Liver (tissue), 9 donors: ENCODE results near the gene PDGFB. TPM values are rescaled to one million over a fixed set of nuclear protein-coding genes. Genes with fewer than 3 reads are reported as not detected.
A peak's percentile ranks its signal among the peaks of the same experiment; 100 is the strongest.

Source experiments
- DNase-seq: peaks from one replicate; pipeline ENCODE4 v3.0.0-alpha.2; 2017; ENCODE audit warnings: low spot score
- H3K27ac ChIP-seq, 2 donors: one replicate each; pipeline ENCODE4 v1.7.0; 2013; ENCODE audit warnings: inconsistent platforms in 2 of 2, low read length in 2 of 2, control low read depth in 1 of 2, low read depth in 1 of 2, mild to moderate bottlenecking in 1 of 2
- H3K27me3 ChIP-seq, 4 donors: one replicate each; pipeline versions ENCODE4 v1.6.1 to v1.7.0; 2013; ENCODE audit warnings: low read length in 3 of 4, inconsistent platforms in 1 of 4, mild to moderate bottlenecking in 1 of 4, moderate library complexity in 1 of 4; ENCODE audit not compliant: control insufficient read depth in 4 of 4, insufficient read depth in 4 of 4
- H3K36me3 ChIP-seq, 4 donors: one replicate each; pipeline versions ENCODE4 v1.6.1 to v1.7.0; 2013; ENCODE audit warnings: low read length in 3 of 4, mild to moderate bottlenecking in 3 of 4, low read depth in 1 of 4, moderate library complexity in 1 of 4; ENCODE audit not compliant: control insufficient read depth in 4 of 4, insufficient read depth in 3 of 4
- H3K4me1 ChIP-seq, 4 donors: one replicate each; pipeline versions ENCODE4 v1.6.1 to v1.7.0; 2013; ENCODE audit warnings: low read length in 3 of 4, mild to moderate bottlenecking in 3 of 4, moderate library complexity in 1 of 4; ENCODE audit not compliant: control insufficient read depth in 4 of 4, insufficient read depth in 4 of 4
- H3K4me3 ChIP-seq, 3 donors: one replicate each; pipeline versions ENCODE4 v1.6.1 to v1.7.0; 2013; ENCODE audit warnings: low read length in 3 of 3, control low read depth in 1 of 3, low read depth in 1 of 3, mild to moderate bottlenecking in 1 of 3
- H3K9ac ChIP-seq, 2 donors: one replicate each; pipeline ENCODE4 v1.7.0; 2013; ENCODE audit warnings: low read length in 2 of 2, mild to moderate bottlenecking in 2 of 2, moderate library complexity in 2 of 2, control low read depth in 1 of 2, low read depth in 1 of 2
- H3K9me3 ChIP-seq, 4 donors: one replicate each; pipeline versions ENCODE4 v1.6.1 to v1.7.0; 2013; ENCODE audit warnings: low read length in 3 of 4; ENCODE audit not compliant: control insufficient read depth in 4 of 4
- EGR1 ChIP-seq, 2 donors: IDR thresholded peaks; 2 replicates each; pipeline ENCODE4 v1.6.1; 2016 to 2018; ENCODE audit warnings: antibody characterized with exemption in 2 of 2, low read depth in 2 of 2
- FOXA1 ChIP-seq: IDR thresholded peaks from 2 replicates; pipeline ENCODE4 v1.6.1; 2016; ENCODE audit warnings: antibody characterized with exemption
- FOXA2 ChIP-seq: IDR thresholded peaks from 2 replicates; pipeline ENCODE4 v1.6.1; 2016; ENCODE audit warnings: antibody characterized with exemption
- GABPA ChIP-seq, 2 donors: IDR thresholded peaks in 1 of 2; conservative IDR thresholded peaks in 1 of 2; 2 replicates each; pipeline ENCODE4 v1.6.1; 2016; ENCODE audit warnings: antibody characterized with exemption in 2 of 2, mild to moderate bottlenecking in 1 of 2, moderate library complexity in 1 of 2
- HNF4A ChIP-seq, 2 donors: conservative IDR thresholded peaks; 2 replicates each; pipeline ENCODE4 v1.6.1; 2016; ENCODE audit warnings: antibody characterized with exemption in 2 of 2, mild to moderate bottlenecking in 2 of 2
- HNF4G ChIP-seq: IDR thresholded peaks from 2 replicates; pipeline ENCODE4 v1.6.1; 2016; ENCODE audit warnings: antibody characterized with exemption
- JUND ChIP-seq, 2 donors: IDR thresholded peaks; 2 replicates each; pipeline ENCODE4 v1.6.1; 2016; ENCODE audit warnings: antibody characterized with exemption in 2 of 2
- RAD21 ChIP-seq, 2 donors: IDR thresholded peaks; 2 replicates each; pipeline ENCODE4 v1.6.1; 2016; ENCODE audit warnings: antibody characterized with exemption in 2 of 2, mild to moderate bottlenecking in 2 of 2
- RXRA ChIP-seq, 2 donors: IDR thresholded peaks; 2 replicates each; pipeline ENCODE4 v1.6.1; 2017 to 2018; ENCODE audit warnings: antibody characterized with exemption in 2 of 2, mild to moderate bottlenecking in 1 of 2
- SP1 ChIP-seq: IDR thresholded peaks from 2 replicates; pipeline ENCODE4 v1.6.1; 2018; ENCODE audit warnings: antibody characterized with exemption, mild to moderate bottlenecking
- TAF1 ChIP-seq: conservative IDR thresholded peaks from 2 replicates; pipeline ENCODE4 v1.6.1; 2016; ENCODE audit warnings: antibody characterized with exemption, mild to moderate bottlenecking
- YY1 ChIP-seq: IDR thresholded peaks from 2 replicates; pipeline ENCODE4 v1.6.1; 2016; ENCODE audit warnings: antibody characterized with exemption, mild to moderate bottlenecking
- WGBS: extraction: QIAGEN DNeasy Blood & Tissue Kit; methylation state at CpG from one replicate; pipeline ENCODE4 v1.1.7; 2013; 5-methylcytosine and 5-hydroxymethylcytosine counted together
- polyA plus RNA-seq, 2 donors: library from polyadenylated mRNA; stranded (reverse) in 1 of 2; unstranded in 1 of 2; fragments of 200-250 nt in 1 of 2; fragments of >200 nt in 1 of 2; fragmentation: Nextera tagmentation in 1 of 2; extraction: Ambion mirVana in 1 of 2; gene quantifications; one replicate each; pipeline versions ENCODE4 v1.2.1 to v1.2.3, GENCODE V29; 2013 to 2015
- total RNA-seq, 2 donors: library from RNA; depleted of rRNA; stranded (reverse); fragments of >200 nt; gene quantifications; one replicate each; pipeline ENCODE4 v1.2.3, GENCODE V29; 2014
- TF ChIP-seq, protein P1 (sequence below): IDR thresholded peaks from 2 replicates; pipeline ENCODE4 v1.6.1; 2016; ENCODE audit warnings: antibody characterized with exemption, mild to moderate bottlenecking
- TF ChIP-seq, protein P2 (sequence below): IDR thresholded peaks from 2 replicates; pipeline ENCODE4 v1.6.1; 2016; ENCODE audit warnings: antibody characterized with exemption
- TF ChIP-seq, protein P3 (sequence below): IDR thresholded peaks from 2 replicates; pipeline ENCODE4 v1.6.1; 2016; ENCODE audit warnings: antibody characterized with exemption
- TF ChIP-seq, protein P4 (sequence below): IDR thresholded peaks from 2 replicates; pipeline ENCODE4 v1.6.1; 2016; ENCODE audit warnings: antibody characterized with exemption
- donor health status: healthy.
- donor health status: healthy.
- donor health status: healthy.
- donor health status: healthy.
- donor health status: healthy.

PDGFB gene
- total and polyA plus RNA-seq, 4 donors: 0.25 to 4.5 (median 1.7) TPM

DNA sequence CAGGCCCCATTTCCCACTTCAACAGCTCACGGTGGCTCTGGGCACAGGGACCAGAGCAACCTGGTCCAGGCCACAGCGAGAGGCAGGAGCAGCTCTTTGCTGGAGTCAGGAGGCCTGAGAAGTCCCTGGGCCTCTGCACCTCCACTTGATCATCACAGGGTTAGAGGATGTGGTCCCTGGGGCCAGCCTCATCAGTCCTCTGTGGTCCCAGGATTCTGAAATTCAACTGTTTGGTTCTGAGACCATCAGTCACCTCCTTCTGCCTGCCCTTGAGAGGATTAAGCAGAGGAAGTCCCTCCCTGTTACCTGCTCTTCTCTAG, 67.4 kb downstream of the PDGFB start:
- 92% methylated on average over 2 of the region's 2 CpGs for WGBS
- Histone ChIP-seq H3K9me3 (no peaks in the 10 kb centered on the region), H3K27ac (peak overlapping the region; percentile 53 to 72), H3K9ac (no peak overlapping the region), H3K4me1 (peaks cover 0 to 29% (median 2%) of the 10 kb centered on the region in 4 donors), H3K36me3 (no peaks in the 10 kb centered on the region), H3K4me3 (no peak overlapping the region), H3K27me3 (no peaks in the 10 kb centered on the region)
- no peak for DNase-seq
- TF ChIP-seq JUND (IDR thresholded peaks at IDR 0.05): no peak
- TF ChIP-seq YY1: no peak
- TF ChIP-seq RAD21 (IDR thresholded peaks at IDR 0.05): no peak
- TF ChIP-seq GABPA (IDR thresholded peaks at IDR 0.05 in 1 of 2, conservative IDR thresholded peaks at IDR 0.05 in 1 of 2): no peak
- TF ChIP-seq, protein P1, sequence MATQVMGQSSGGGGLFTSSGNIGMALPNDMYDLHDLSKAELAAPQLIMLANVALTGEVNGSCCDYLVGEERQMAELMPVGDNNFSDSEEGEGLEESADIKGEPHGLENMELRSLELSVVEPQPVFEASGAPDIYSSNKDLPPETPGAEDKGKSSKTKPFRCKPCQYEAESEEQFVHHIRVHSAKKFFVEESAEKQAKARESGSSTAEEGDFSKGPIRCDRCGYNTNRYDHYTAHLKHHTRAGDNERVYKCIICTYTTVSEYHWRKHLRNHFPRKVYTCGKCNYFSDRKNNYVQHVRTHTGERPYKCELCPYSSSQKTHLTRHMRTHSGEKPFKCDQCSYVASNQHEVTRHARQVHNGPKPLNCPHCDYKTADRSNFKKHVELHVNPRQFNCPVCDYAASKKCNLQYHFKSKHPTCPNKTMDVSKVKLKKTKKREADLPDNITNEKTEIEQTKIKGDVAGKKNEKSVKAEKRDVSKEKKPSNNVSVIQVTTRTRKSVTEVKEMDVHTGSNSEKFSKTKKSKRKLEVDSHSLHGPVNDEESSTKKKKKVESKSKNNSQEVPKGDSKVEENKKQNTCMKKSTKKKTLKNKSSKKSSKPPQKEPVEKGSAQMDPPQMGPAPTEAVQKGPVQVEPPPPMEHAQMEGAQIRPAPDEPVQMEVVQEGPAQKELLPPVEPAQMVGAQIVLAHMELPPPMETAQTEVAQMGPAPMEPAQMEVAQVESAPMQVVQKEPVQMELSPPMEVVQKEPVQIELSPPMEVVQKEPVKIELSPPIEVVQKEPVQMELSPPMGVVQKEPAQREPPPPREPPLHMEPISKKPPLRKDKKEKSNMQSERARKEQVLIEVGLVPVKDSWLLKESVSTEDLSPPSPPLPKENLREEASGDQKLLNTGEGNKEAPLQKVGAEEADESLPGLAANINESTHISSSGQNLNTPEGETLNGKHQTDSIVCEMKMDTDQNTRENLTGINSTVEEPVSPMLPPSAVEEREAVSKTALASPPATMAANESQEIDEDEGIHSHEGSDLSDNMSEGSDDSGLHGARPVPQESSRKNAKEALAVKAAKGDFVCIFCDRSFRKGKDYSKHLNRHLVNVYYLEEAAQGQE: no peak
- TF ChIP-seq, protein P2, sequence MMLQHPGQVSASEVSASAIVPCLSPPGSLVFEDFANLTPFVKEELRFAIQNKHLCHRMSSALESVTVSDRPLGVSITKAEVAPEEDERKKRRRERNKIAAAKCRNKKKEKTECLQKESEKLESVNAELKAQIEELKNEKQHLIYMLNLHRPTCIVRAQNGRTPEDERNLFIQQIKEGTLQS: no peak

DNA sequence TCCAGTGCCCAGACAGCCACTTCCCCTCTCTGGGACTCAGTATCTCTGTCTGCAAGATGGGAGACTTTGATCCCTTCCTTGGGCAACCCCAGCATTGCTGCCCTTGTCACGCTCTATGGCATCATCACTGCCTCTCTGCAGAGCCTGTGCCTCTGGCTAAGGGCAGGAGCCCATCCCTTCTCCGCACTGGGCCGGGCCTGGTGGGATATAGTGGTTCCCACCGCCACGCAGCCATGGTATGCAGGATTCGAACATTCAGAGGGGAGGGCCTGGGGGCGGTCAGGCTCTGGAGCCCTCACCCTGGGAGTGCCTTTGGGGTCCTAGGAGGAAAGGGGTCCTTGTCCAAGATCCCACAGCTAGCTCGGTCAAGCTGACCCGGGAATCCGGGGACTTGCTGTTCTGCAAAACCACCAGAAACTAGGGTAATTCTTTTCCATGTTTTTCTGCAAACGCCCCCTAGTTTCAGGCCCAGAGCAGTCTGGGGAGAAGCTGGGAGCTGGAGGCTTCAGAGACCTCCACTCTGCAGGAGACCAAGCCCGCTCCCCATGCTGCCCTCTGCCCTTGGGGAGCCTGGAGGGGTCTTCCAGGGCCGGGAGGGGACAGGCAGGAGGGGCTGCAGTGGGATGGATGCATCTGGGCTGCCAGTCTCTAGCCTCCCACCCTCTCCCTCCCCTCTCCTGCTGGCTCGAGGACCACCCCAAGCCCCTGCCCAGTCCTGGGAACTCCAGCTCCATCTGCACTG, 67.9 kb downstream of the PDGFB start:
- Histone ChIP-seq H3K27ac (peak overlapping the region; percentile 53 to 72), H3K9ac (peak overlapping the region in 1 of 2 donors; percentile 10), H3K9me3 (no peaks in the 10 kb centered on the region), H3K27me3 (no peaks in the 10 kb centered on the region), H3K4me3 (no peak overlapping the region), H3K36me3 (no peaks in the 10 kb centered on the region), H3K4me1 (peaks cover 0 to 29% (median 2%) of the 10 kb centered on the region in 4 donors)
- TF ChIP-seq, protein P1: no peak
- TF ChIP-seq, protein P3, sequence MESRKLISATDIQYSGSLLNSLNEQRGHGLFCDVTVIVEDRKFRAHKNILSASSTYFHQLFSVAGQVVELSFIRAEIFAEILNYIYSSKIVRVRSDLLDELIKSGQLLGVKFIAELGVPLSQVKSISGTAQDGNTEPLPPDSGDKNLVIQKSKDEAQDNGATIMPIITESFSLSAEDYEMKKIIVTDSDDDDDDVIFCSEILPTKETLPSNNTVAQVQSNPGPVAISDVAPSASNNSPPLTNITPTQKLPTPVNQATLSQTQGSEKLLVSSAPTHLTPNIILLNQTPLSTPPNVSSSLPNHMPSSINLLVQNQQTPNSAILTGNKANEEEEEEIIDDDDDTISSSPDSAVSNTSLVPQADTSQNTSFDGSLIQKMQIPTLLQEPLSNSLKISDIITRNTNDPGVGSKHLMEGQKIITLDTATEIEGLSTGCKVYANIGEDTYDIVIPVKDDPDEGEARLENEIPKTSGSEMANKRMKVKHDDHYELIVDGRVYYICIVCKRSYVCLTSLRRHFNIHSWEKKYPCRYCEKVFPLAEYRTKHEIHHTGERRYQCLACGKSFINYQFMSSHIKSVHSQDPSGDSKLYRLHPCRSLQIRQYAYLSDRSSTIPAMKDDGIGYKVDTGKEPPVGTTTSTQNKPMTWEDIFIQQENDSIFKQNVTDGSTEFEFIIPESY: no peak
- TF ChIP-seq RAD21 (IDR thresholded peaks at IDR 0.05) (no peak), SP1 (no peak), YY1 (no peak), HNF4G (no peak), RXRA (IDR thresholded peaks at IDR 0.05) (no peak), HNF4A (conservative IDR thresholded peaks at IDR 0.05) (no peak), FOXA1 (no peak), TAF1 (no peak), JUND (IDR thresholded peaks at IDR 0.05) (no peak), EGR1 (IDR thresholded peaks at IDR 0.05; ENCODE audit: low read depth in 2 of 2) (no peak), FOXA2 (no peak)
- TF ChIP-seq, protein P4, sequence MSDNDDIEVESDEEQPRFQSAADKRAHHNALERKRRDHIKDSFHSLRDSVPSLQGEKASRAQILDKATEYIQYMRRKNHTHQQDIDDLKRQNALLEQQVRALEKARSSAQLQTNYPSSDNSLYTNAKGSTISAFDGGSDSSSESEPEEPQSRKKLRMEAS: no peak
- WGBS: 91% methylated on average over 14 of the region's 14 CpGs
- DNase-seq: no peak
